Activated T-helper 1 cell treated with anti-CD3 and anti-CD28 coated beads, Interleukin-2, amount 50 U/mL, for 16 hours (primary cell): ENCODE results near the gene GASK1A.
A peak's percentile ranks its signal among the peaks of the same experiment; 100 is the strongest.
"Not testable (repeated sequence)": the region's sequence is repeated elsewhere in the genome, so short reads cannot be mapped to it uniquely, and the experiment has no call there.

Experiments
- DNase-seq, 2 donors: peaks; one replicate each; pipeline ENCODE4 v3.0.0-alpha.2; 2020; ENCODE audit warnings: low read depth in 1 of 2, low spot score in 1 of 2

The GASK1A gene

DNA sequence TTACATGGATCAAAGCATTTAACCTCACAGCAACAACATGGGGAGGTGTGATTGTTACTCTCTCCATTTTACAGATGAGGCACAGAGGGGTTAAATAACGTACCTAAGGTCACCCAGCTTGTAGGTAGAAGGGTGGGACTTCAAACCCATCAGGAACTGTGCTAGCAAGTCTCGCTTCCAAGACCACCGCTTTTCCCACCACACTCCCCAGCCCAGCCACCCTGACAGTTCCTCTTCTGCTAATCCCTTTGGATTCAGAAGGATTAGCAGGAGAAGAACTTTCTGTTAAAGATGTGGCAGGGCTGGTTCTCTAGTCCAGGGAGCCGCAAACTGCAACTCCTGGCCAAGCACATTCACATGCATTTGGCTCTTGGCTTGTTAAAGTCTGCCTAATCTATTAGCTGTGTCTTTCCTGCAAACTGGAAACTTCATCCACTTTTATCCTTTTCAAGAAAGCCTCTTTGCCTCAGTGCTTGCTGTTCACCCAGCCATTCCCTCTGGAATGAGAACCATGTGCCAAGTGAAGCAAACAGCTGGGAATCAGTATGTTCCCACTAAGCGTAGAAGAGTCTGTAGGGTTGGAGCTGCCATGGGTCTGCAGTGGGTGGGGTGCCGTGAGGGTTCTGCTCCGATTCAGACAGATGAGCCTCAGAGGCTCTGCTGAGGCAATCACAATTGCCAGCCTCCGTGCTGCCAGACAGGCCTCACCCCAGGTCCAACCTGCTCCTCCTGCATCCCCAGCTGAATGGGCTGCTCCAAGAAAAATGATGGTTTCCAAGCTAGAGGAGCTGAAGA lies 82.2 kb downstream of the GASK1A start:
- DNase-seq, result no peak

DNA sequence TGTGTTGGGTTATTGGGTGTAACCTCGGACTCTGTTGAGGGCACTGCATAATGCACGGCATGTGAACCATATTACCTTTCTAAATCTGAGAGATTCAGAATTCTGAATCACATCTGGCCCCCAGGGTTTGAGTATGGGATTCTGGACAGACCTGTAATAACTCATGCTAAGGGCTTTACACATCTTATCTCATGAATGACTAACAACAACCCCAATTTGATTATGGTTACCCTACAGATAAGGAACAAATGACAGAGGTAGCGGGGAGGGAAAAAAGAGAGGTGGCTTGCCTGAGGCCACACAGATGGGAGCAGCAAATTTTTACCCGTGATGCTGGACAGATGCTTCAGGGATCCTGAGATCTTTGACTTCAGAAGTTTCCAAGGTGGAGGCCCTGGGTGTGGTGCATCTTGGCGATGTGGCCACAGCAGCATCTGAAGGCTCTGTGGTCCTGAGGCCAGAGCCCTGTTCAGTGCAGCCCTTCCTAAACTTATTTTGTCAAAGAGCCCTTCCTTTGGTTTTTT lies 83.0 kb downstream of the GASK1A start:
- no peak for DNase-seq

DNA sequence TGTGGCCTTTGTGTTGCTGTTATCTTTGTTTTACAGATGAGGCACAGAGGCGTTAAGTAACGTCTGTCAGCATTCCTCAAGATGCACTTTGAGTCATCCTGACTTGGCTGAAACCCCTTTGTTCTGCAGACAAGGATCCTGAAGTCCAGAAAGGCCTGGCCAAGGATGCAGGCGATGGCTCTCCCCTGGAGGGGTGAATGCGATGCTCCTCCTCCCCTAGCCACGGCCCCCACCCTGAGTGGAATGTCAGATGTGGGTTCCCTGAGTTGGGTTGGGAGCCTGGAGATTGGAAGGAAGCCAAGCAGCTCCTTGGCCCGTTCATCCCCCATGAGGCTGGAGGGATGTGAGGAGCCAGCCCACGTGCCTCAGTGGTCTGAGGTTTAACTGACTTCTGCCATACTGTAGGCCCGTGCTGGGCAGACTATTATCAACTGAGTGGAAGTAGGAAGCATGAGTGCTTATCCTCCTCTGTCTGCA lies 83.5 kb downstream of the GASK1A start:
- DNase-seq, result no peak

DNA sequence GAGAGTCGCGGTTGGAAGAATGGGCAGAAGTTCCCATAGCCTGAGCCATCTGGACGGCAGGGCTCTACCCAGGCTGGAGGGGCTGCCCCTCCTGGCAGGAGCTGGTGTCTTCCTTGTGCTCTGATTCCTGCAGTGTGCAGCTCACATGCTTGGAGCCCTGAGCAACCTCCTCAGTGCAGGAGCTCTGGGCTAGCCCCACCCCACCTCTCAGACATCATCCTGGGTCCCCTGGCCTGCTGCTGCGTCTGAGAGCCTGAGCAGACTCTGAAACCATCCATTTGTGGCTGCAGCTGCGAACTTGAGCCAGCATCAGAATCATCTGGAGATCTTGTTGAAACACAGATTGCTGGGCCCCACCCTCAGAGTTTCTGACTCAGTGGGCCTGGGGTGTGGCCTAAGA lies 84.0 kb downstream of the GASK1A start:
- DNase-seq, result no peak

DNA sequence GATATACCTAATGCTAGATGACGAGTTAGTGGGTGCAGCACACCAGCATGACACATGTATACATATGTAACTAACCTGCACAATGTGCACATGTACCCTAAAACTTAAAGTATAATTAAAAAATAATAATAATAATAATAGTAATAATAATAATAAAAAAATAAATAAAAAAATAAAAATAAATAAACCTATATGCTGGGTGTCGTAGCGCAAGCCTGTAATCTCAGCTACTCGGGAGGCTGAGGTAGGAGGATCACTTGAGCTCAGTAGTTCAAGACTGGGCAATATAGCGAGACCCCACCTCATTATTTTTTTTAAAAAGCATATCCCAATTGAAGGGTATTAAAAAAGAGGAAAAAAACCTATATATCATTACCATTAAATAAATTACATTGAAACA lies 91.6 kb downstream of the GASK1A start:
- DNase-seq, result not testable (repeated sequence)

DNA sequence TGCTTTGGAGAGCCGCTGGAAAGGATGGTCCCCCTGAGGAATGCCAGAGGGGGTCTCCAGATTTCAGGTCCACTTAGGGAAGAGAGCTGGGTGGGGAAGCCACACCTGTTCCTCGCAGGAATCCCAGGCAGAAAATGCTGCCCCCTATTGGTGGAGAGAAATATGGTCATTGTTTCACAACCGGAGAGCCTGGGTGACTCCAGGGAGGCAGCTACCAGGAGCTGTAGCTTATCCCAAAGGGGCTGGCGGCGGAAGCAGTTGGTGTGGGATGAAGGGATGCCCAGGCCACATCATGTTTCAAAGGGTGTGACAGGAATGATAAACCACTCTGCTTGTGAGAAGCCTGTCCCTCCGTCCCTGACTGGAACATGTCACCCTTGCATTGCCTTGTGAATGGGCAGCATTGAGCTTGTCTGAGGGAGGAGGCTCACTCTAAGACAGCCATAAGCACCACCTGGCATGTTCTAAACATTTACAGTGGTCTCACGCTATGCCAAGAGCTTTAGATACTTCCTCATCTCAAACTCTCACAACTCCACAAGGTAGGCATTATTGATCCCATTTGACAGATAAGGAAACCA lies 92.3 kb downstream of the GASK1A start:
- peak in 1 of 2 donors; percentile 2 for DNase-seq

DNA sequence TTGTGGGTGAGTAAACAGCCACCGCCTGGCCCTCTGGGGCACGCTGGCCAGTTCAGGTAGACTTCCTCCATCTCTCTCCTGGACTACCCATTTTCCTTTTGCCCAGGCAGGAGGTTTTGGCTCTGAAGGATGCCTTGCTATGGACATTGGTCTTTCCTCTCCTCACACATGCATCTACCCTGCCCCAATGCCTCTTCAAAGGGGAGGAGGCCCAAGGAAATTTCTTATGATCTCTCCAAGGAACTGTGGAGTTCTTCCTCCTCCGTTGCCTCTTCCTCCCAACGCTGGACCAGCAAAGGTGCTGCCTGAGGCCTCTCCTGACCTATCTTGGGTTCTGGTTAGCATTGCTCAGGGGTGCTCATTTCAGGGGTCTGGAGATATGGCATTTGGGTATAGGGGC lies 93.2 kb downstream of the GASK1A start:
- DNase-seq, result no peak

DNA sequence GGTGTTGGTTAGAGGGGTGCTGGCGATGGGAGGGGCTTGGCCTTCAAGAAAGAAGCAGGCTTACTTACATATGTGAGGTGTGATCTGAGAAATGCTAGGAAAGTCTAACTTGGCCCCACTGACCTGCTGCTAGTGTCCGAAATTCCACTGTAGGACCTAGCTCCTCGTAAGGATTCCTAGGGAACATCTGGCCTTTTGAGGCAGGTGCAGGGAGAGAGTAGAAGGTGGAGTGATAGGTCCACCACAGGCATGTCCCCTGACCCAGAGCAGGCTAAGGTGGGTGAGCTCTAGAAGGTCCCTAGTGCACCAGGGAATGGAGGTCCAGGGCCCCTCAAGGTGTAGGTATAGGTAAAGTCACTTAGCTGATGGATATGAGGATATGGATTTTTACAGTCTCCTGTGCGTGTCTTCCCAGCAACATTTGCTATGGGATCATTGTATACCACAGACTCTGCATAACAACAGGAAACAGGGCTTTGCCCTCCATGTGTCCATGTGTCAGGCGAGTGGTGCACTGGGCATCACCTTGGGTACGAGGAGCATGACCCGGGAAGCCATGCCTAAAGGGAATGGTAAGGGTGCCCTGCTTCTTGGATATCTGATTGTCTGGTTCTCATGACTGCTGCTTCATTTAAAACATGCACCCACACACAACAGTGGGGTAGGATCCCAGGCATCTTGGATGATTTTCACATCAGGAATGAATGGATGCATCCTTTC lies 94.2 kb downstream of the GASK1A start:
- DNase-seq, result no peak

DNA sequence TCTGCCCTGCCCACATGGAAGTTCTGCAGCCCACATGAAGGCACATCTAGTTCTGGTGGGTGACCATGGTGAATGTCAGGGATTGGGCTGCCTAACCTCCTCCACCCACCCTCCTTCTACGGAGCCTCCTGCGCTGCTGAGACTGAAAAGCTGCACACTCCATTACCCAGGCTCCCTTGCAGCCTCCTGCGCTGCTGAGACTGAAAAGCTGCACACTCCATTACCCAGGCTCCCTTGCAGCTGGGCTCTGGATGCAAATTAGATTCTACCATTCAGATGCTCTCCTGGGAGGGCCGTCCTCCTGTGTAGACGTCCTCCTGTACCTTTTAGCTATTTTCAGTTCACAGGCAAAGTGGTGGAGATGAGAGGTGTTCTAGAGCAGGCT lies 94.7 kb downstream of the GASK1A start:
- DNase-seq, result no peak

DNA sequence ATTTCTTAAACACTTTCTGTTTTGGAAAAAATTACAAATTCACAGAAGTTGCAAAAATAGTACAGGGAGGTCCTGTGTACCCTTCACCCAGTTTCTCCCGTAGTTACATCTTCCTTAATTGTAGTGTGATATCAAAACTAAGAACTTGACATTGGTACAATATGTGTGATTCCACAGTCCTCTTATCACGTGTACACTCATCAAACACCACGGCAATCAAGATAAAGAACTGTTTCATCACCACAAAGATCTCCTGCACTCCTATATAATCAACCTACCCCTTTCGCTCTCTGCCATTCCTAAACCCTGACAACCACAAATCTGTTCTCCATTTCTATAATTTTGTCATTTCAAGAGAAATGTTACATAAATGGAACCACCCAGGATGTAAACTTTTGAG lies 95.4 kb downstream of the GASK1A start:
- no peak for DNase-seq

DNA sequence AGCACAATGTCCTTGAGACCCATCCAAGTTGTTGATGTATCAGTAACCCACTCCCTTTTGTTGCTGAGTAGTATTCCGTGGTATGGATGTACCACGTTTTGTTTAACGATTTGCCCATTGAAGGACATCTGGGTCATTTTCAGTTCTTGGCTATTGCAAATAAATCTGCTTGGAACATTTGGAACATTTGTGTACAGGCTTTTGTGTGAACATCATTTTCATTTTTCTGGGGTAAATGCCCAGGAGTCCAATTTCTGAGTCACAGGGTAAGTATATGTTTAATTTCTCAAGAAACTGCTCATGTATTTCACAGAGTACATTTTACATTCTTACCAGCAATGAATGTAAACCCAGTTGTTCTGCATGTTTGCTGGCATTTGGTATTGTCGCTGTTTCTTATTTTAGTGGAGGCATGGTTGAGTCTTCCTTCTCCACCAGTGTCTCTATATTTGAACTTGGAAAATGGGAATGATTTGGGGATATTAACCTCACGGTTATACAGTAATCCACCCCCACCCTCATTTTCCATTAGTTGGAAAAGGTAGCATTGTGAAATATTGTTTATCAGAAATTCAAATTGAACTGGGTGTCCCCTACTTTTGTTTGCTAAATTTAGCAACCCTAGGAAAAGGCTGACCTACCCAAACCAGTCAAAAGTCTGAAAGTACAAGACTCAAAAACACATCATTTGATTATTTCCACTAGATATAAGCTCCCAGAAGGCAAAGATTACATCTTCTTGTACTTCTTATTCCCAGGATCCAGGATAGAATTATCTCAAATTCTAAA lies 96.0 kb downstream of the GASK1A start:
- DNase-seq, result no peak

DNA sequence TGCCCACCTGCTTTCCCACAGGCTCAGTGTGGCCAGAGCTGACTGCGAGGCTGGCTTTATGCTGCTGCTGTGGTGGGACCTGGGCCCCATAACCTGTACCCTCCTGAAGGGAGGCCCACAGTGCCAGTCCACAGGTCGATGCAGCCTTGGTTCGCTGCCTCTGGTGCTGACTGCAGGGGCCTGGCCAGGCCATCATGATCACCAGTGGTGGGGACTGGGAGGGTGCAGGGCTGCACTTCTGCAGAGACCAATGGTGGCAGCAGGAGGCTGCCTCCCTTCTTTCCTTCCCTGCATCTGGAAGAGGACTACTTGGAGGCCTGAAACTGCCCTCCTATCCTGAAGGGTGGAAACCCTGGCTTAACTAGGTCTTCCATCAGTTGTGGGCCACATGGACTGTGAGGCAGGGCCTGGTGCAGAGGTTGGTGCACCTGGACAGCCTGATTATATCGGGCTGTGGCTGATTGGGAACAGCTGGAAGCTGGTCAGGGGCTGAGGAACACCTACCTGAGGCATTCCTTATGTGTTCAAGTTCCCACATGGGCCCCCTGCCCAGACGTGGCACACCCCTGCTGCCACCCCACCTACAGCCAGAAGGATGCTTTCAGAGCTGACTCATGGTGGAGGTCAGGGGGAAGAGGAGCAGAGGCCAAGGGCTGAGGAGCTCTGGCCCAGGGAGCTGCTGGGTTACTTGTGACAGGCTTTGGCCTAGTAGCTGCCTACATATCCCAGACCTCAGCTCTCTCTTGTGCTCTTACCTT lies 97.0 kb downstream of the GASK1A start:
- no peak for DNase-seq

DNA sequence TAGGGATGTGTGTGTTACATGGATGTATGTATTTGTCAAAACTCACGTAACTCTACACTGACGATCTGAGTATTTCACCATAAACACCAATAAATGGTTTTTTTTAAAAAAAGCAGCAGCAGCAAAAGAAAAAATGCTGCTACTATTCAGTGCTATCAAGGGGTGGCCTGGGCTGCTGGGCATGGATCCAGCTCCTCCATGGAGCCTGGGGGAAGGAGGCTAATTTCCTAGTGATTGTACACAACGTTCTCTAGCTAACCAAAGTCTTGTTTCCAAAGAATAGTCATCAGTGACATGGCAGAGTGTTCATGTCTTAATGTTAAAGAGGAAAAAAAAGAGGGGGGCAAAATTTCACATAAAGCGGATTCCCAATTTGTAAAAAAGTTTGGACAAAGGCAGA lies 97.7 kb downstream of the GASK1A start:
- DNase-seq, result no peak

DNA sequence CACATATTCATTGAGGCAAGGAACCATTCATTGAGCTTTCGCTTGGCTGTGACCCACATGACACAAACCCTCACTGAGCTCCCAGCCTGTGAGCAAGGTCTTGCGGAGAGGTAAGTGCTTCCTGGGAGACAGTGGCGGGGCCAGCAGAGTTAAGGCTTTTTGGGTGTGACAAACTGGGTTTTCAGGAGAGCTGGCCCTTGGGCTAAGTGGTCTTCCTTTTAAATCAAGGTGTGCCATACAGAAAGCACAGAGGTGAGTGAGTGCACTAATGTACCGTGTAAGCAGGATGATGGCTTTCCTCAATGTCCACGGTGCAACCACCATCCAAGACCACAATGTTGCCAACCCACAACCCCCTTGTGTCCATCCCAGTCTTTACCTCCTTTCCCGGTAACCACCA lies 98.2 kb downstream of the GASK1A start:
- no peak for DNase-seq

DNA sequence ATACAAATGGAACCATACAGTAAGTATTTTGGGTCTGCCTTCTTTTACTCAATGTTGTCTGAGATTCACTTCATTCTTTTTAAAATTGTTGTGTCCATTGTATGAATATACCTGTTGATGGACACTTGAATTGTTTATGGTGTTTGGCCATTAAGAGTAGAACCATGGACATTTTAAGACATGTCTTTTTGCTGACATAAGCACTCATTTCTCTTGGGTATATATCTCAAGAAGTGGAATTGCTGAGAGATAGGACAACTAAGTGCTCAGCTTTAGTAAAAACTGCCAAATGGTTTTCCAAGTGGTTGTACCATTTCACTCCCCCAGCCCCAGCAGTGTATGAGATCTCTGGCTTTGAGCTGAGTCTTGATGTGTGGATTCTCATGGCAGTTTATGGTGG lies 98.6 kb downstream of the GASK1A start:
- no peak for DNase-seq

DNA sequence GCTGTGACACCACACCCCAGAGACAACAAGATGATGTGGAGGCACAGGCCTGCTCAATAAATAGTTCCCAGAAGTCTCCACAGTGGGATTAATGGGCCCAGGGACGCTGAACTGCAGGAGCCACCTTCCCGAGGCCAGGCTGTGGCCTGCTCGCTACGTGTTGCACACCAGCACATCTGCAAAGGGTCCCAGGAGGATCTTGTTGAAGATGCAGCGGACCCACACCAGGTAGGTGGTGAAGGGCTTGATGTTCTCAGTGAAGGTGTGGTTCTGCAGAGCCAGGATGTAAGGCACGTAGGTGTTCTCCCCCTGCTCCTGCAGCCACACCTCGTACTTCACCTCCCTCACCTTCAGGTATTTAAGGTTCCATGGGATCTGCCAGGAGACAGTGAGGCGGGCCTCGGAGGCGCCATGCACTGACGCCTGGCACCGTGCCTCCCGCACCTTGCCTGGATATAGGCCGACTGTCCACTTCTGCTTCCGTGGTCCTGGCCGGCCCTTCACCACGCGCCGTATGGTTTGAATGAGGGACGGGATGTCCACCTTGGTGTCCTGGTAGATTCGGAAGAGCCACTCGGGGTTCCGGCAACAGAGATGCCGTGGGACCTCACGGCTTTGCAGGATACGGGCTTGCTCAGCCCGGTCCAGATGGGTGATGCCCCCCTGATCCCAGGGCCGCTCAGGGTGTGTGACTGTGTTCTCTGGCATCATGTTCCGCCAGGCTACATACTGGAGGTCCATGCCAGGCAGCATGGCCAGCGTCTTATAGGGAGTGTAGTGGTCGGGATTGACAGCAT lies 100.6 kb downstream of the GASK1A start:
- no peak for DNase-seq

DNA sequence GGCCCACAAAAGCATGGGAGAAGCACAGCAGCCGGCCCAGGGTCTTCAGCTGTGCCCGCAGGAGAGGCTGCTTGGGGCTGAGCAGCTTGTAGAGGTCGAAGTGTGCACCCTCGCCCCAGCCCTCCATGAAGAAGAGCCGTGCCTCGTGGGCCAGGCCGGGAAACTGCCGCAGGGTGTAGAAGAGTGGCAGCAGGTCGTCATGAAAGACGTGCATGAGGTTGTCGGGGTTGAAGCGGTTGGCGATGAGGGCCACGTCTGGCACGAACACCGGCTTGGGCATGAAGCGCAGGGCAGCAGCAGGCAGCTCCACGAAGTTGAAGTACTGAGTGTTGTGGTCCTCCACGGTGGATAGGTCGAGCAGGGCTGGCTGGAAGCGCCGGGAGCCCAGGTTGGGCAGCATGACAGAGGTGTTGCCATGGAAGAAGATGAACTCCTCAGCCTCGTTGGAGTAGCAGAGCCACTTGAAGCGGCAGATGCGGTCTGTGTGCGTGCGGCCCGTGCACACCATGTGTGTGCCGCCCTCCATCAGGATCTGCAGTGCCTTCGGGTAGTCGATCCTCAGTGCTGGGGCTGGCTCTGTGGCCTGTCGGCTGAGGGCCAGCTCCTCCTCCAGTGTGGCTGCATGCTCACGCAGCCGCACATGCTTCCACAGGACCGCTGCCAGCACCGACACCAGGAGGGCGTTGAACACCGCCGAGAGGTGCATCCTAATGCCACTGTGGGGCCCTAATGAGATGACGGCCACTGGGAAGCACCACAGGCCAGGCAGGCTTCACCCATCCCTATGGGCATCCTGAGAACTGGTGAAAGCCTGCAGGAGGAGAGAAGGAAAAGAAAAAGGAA lies 101.8 kb downstream of the GASK1A start:
- DNase-seq, result no peak

DNA sequence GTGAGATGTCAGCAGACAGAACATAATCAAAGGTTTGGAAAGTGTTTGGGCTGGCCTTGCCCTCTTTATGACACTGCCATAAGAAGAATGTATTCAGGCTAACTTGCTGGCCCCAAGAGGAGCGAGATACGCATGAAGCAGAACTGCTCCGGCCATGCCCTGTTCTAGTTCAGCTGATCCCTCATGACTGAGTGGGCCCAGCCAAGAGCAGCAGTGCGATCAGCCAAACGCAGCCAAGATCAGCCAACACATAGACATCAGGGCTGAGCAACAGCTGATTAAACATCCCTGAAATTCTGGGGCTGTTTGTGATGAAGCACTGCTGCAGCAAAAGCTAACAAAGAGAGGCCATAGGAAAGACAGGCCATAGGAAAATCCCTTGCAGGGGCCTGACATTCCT lies 102.7 kb downstream of the GASK1A start:
- no peak for DNase-seq

DNA sequence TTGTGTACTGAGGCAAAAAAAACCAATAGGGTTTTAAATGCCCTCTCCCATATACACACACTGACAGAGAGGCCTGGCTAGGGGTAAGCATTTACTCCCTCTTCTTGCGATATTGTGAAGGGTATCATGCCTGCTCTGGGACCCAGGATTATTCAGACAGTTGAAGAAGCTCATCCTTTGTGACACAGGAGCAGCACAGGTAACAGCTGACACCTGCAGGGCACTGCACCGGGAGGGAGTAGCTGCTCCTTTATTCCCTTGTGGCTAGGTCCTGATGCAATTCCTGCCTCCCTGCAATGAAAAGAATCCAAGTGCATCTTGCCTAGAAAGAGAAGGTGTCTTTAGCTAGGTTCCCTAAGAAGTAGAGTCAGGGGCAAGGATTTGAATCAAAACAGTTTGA lies 103.3 kb downstream of the GASK1A start:
- no peak for DNase-seq
